ENCODE results near the gene MYPN. TPM values are rescaled to one million over a fixed set of nuclear protein-coding genes. Genes with fewer than 3 reads are reported as not detected.

MYPN gene
- polyA plus RNA-seq, 2 of the 4 experiments (the other 2 are of a cell fraction): 1.5 to 2.1 TPM

DNA sequence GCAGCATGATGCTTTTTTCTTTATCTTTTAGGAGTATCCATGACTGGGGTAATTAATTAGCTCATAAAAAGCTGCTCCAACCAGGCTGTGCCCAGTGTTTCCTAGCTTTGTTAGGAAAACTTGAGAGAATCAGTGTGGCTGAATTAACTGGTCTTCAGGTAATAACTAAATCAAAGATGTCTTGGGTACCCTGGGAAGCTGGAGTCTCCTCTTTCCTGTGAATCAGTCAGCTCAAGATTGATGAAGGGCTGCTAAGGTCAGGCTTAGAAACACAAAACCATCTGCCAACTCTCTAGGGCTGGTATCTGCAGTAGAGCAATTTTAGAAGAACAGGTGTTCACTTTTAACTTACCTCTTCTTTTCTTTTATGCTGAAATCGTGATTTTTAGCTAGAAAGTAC lies 144.1 kb downstream of the MYPN start:
- FAIRE-seq (no peak), DNase-seq (ENCODE audit: low read depth in 1 of 2, low spot score in 1 of 2) (no peak), ATAC-seq (no peak)
- no peaks in the 10 kb centered on the region for H3K9me3 ChIP-seq
- no peaks in the 10 kb centered on the region for H3K4me1 ChIP-seq
- no peak overlapping the region for H3K27ac ChIP-seq
- H3K4me3 ChIP-seq: no peak overlapping the region
- ChIA-PET CTCF (interaction anchor here (0.5 to 2.8 kb wide), 7 partner anchors 13 to 225 kb away, joined by 3 to 10 read pairs (median 4); no protein-coding TSS in a partner anchor), POLR2A (interaction anchor here (1.2 kb wide), 1 partner anchor 22 kb away, joined by 5 read pairs; the partner anchor contains the start of gene ATOH7)
- TF ChIP-seq HEYL (CRISPR knock-in tag; IDR thresholded peaks at IDR 0.05): no peak
- no peak for TF ChIP-seq ZFP36 (IDR thresholded peaks at IDR 0.05; ENCODE audit: borderline replicate concordance, partially characterized antibody)
- TF ChIP-seq ELK1 (IDR thresholded peaks at IDR 0.05; ENCODE audit: low read depth, low read length): no peak
- no peak for TF ChIP-seq RARB (CRISPR knock-in tag; IDR thresholded peaks at IDR 0.05)
- TF ChIP-seq HOXA7 (CRISPR knock-in tag; IDR thresholded peaks at IDR 0.05): no peak
- TF ChIP-seq ZSCAN20 (CRISPR knock-in tag; IDR thresholded peaks at IDR 0.05): no peak
- TF ChIP-seq RNF2 (IDR thresholded peaks at IDR 0.05; ENCODE audit: borderline replicate concordance, low read depth): no peak
- TF ChIP-seq CEBPB (IDR thresholded peaks at IDR 0.05): no peak
- no peak for TF ChIP-seq RCOR1 (IDR thresholded peaks at IDR 0.05; ENCODE audit: low read depth, low read length)
- 5% methylated on average over 1 of the region's 1 CpG for WGBS (ENCODE audit: missing lambda C conversion rate)
- no peak overlapping the region for H3K4me2 ChIP-seq

DNA sequence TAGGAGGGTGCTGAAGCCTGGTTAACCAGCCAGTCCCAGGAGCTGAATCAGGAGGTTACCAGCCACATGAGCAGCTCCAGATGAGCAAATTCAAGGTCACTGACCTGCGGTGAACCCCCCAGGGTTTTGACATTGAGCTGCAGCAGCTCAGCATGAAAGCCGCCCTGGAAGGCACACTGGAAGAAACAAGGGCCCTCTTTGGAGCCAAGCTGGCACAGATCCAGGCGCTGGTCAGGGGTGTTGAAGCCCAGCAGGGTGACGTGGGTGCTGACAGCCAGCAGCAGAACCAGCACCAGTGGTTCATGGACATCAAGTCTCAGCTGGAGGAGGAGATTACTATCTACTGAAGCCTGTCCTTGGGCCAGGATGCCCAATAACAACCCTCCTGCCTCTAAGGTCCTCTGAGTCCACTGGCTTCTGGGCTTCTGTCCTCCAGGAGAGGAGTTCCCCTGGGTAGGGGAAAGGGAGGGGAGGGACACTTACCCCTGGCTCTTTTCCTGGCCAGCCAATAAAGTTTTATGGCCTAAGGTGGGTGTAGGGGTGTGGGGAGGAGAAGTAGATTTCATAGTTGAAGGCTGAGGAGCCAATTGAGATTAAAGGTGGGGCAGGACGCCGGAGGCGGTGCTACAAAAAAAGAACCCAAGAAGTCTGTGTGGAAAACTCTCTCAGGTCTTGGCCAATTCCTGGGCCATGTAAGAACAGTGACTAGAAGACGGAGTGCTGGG lies 152.0 kb downstream of the MYPN start:
- Histone ChIP-seq H3K9me3 (peaks cover 7% of the 10 kb centered on the region), H3K4me1 (no peaks in the 10 kb centered on the region), H3K4me2 (no peak overlapping the region), H3K4me3 (no peak overlapping the region), H3K27ac (no peak overlapping the region)
- 69% methylated on average over 8 of the region's 8 CpGs for WGBS (ENCODE audit: missing lambda C conversion rate)
- ChIA-PET CTCF (interaction anchor here (1.0 to 1.2 kb wide), 3 partner anchors 23 to 50 kb away, joined by 3 read pairs; no protein-coding TSS in a partner anchor), POLR2A (no interaction called here)
- TF ChIP-seq SMC3 (IDR thresholded peaks at IDR 0.05): no peak
- TF ChIP-seq ATOH8 (CRISPR knock-in tag; IDR thresholded peaks at IDR 0.05; ENCODE audit: low read depth): no peak
- no peak for TF ChIP-seq FOSB (CRISPR knock-in tag; IDR thresholded peaks at IDR 0.05)
- TF ChIP-seq GATA3 (IDR thresholded peaks at IDR 0.05; ENCODE audit: borderline replicate concordance): no peak
- TF ChIP-seq TP53 (CRISPR knock-in tag; IDR thresholded peaks at IDR 0.05): no peak
- TF ChIP-seq MAZ (IDR thresholded peaks at IDR 0.05; ENCODE audit: borderline replicate concordance, low read depth, low read length): no peak
- TF ChIP-seq POLR2A (IDR thresholded peaks at IDR 0.05; ENCODE audit: low read length): no peak
- TF ChIP-seq KDM5A (IDR thresholded peaks at IDR 0.05): no peak
- no peak for TF ChIP-seq JUN (IDR thresholded peaks at IDR 0.05)
- TF ChIP-seq, protein P1, sequence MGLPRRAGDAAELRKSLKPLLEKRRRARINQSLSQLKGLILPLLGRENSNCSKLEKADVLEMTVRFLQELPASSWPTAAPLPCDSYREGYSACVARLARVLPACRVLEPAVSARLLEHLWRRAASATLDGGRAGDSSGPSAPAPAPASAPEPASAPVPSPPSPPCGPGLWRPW (IDR thresholded peaks at IDR 0.05): no peak
- no peak for TF ChIP-seq CTCF (IDR thresholded peaks at IDR 0.05)
- no peak for TF ChIP-seq RAD21 (conservative IDR thresholded peaks at IDR 0.05 in 1 of 2, IDR thresholded peaks at IDR 0.05 in 1 of 2)
- TF ChIP-seq, protein P2, sequence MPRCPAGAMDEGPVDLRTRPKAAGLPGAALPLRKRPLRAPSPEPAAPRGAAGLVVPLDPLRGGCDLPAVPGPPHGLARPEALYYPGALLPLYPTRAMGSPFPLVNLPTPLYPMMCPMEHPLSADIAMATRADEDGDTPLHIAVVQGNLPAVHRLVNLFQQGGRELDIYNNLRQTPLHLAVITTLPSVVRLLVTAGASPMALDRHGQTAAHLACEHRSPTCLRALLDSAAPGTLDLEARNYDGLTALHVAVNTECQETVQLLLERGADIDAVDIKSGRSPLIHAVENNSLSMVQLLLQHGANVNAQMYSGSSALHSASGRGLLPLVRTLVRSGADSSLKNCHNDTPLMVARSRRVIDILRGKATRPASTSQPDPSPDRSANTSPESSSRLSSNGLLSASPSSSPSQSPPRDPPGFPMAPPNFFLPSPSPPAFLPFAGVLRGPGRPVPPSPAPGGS (IDR thresholded peaks at IDR 0.05): no peak
- ATAC-seq (no peak), FAIRE-seq (no peak), DNase-seq (ENCODE audit: low read depth in 1 of 2, low spot score in 1 of 2) (no peak)

Other genes starting within 250 kb of the MYPN start
- 30.5 and 34.8 TPM in 2 replicates for gene SIRT1, start 224.8 kb upstream of the MYPN start, polyA plus RNA-seq (2011; rRNA removed)
- 16.1 to 16.8 TPM (median 16.2 TPM) in 3 replicates for gene SIRT1, start 224.8 kb upstream of the MYPN start, polyA plus RNA-seq (2017; fragmentation: RNase III; extraction: RNeasy Plus Mini Kit Qiagen cat#74134 plus additional on column Dnase treatment)
- 40.5 and 51.3 TPM in 2 replicates for gene HERC4, start 34.2 kb upstream of the MYPN start, polyA plus RNA-seq (2011; rRNA removed)
- 42.2 to 53.7 TPM (median 43.2 TPM) in 3 replicates for gene HERC4, start 34.2 kb upstream of the MYPN start, polyA plus RNA-seq (2017; fragmentation: RNase III; extraction: RNeasy Plus Mini Kit Qiagen cat#74134 plus additional on column Dnase treatment)
- gene ATOH7, start 122.6 kb downstream of the MYPN start, polyA plus RNA-seq (2011; rRNA removed): 0.16 and 0.27 TPM in 2 replicates
- gene ATOH7, start 122.6 kb downstream of the MYPN start, polyA plus RNA-seq (2017; fragmentation: RNase III; extraction: RNeasy Plus Mini Kit Qiagen cat#74134 plus additional on column Dnase treatment): 0.08 to 0.18 TPM (median 0.09 TPM) in 3 replicates
- 108 and 210 TPM in 2 replicates for gene HNRNPH3, start 222.6 kb downstream of the MYPN start, polyA plus RNA-seq (2011; rRNA removed)
- 354 to 392 TPM (median 391 TPM) in 3 replicates for gene HNRNPH3, start 222.6 kb downstream of the MYPN start, polyA plus RNA-seq (2017; fragmentation: RNase III; extraction: RNeasy Plus Mini Kit Qiagen cat#74134 plus additional on column Dnase treatment)
- 1.8 and 3.4 TPM in 2 replicates for gene PBLD, start 223.4 kb downstream of the MYPN start, polyA plus RNA-seq (2011; rRNA removed)
- gene PBLD, start 223.4 kb downstream of the MYPN start, polyA plus RNA-seq (2017; fragmentation: RNase III; extraction: RNeasy Plus Mini Kit Qiagen cat#74134 plus additional on column Dnase treatment): 4.2 to 4.5 TPM (median 4.2 TPM) in 3 replicates